Endothelial cell of umbilical vein (primary cell): ENCODE data around the gene DUOXA1. TPM values are rescaled to one million over a fixed set of nuclear protein-coding genes. Genes with fewer than 3 reads are reported as not detected.

Experiments
- BruUV-seq: library from RNA; stranded (reverse); fragments of 400-500 nt; replicated peaks from 2 replicates; lab custom pipeline; 2021; lab: Mats Ljungman, UMichigan
- CTCF ChIA-PET: fragments of 300-600, 350-600 bp; sonication (Branson Sonifier 250); formaldehyde crosslinking; loops from one replicate; lab custom pipeline; 2021; ENCODE audit warnings: antibody characterized with exemption, inconsistent platforms; lab: Charles Lee
- POLR2A ChIA-PET: fragments of 300-600, 350-600 bp; sonication (Branson Sonifier 250); formaldehyde crosslinking; loops from one replicate; lab custom pipeline; 2021; ENCODE audit warnings: antibody characterized with exemption, inconsistent platforms; lab: Charles Lee
- DNase-seq: peaks from one replicate; pipeline ENCODE4 v3.0.0-alpha.2; 2011; ENCODE audit warnings: low read depth, low spot score
- FAIRE-seq: peaks from 2 replicates; lab custom pipeline; 2011; peaks lifted over from hg19 to GRCh38; lab: Jason Lieb, UNC
- H2AFZ ChIP-seq: 2 replicates; pipeline ENCODE4 v1.6.0; 2012; ENCODE audit warnings: low read depth, low read length, control low read depth, inconsistent platforms
- H3K27ac ChIP-seq: 2 replicates; pipeline ENCODE4 v1.5.1; 2011; ENCODE audit warnings: low read depth, mild to moderate bottlenecking, control low read depth, low read length, moderate library complexity; ENCODE audit not compliant: insufficient read depth
- H3K27me3 ChIP-seq, 2 experiments: 2 replicates each; pipeline versions ENCODE4 v1.6.0 to v1.6.1; 2011; ENCODE audit warnings: low read length in 2 of 2, mixed read lengths in 1 of 2; ENCODE audit not compliant: control insufficient read depth in 2 of 2, insufficient read depth in 2 of 2
- H3K36me3 ChIP-seq, 2 experiments: 2 replicates in 1 of 2; 3 replicates in 1 of 2; pipeline ENCODE4 v1.5.1; 2011; ENCODE audit warnings: low read length in 2 of 2, mild to moderate bottlenecking in 1 of 2, moderate library complexity in 1 of 2; ENCODE audit not compliant: control insufficient read depth in 2 of 2, insufficient read depth in 2 of 2; ENCODE audit errors: extremely low read depth in 1 of 2
- H3K4me1 ChIP-seq: 3 replicates; pipeline ENCODE4 v1.5.1; 2011; ENCODE audit warnings: mild to moderate bottlenecking, low read length; ENCODE audit not compliant: control insufficient read depth, insufficient read depth; ENCODE audit errors: extremely low read depth
- H3K4me2 ChIP-seq: 2 replicates; pipeline ENCODE4 v1.6.1; 2011; ENCODE audit warnings: low read length, control low read depth, mixed read lengths; ENCODE audit not compliant: insufficient read depth
- H3K4me3 ChIP-seq, 3 experiments: fragments of 200-600 bp in 1 of 3; sonication (generic), shearing (Covaris generic) in 1 of 3; replicated peaks in 1 of 3; 2 replicates each; pipeline ENCODE4 v1.5.1; 2011 to 2016; ENCODE audit warnings: control low read depth in 3 of 3, low read length in 3 of 3, mild to moderate bottlenecking in 2 of 3, inconsistent platforms in 1 of 3, low read depth in 1 of 3, moderate library complexity in 1 of 3; ENCODE audit not compliant: insufficient read depth in 1 of 3
- H3K79me2 ChIP-seq: 2 replicates; pipeline ENCODE4 v1.6.0; 2012; ENCODE audit warnings: low read length, inconsistent platforms; ENCODE audit not compliant: control insufficient read depth, insufficient read depth
- H3K9ac ChIP-seq: replicated peaks from 2 replicates; pipeline ENCODE3; 2011; ENCODE audit warnings: low read length, control low read depth; ENCODE audit not compliant: insufficient read depth; ENCODE audit errors: extremely low read depth
- H3K9me1 ChIP-seq: replicated peaks from 3 replicates; pipeline ENCODE4 v1.6.0; 2011; ENCODE audit warnings: mild to moderate bottlenecking, low read length; ENCODE audit not compliant: control insufficient read depth, insufficient read depth; ENCODE audit errors: extremely low read depth
- H3K9me3 ChIP-seq: replicated peaks from 2 replicates; pipeline ENCODE4 v1.5.1; 2012; ENCODE audit warnings: low read length, inconsistent platforms; ENCODE audit not compliant: control insufficient read depth, insufficient read depth
- H4K20me1 ChIP-seq: replicated peaks from 2 replicates; pipeline ENCODE3; 2011; ENCODE audit warnings: mild to moderate bottlenecking, low read length; ENCODE audit not compliant: control insufficient read depth, insufficient read depth; ENCODE audit errors: extremely low read depth
- CTCF ChIP-seq, 2 donors: IDR thresholded peaks; 1 replicate in 1 of 2; 2 replicates in 1 of 2; pipeline ENCODE4 v1.5.1; 2011; ENCODE audit warnings: low read length in 2 of 2, mild to moderate bottlenecking in 2 of 2, moderate library complexity in 2 of 2, control low read depth in 1 of 2, inconsistent platforms in 1 of 2, low read depth in 1 of 2; ENCODE audit not compliant: insufficient read depth in 1 of 2; ENCODE audit errors: extremely low read depth in 1 of 2
- EZH2 ChIP-seq: IDR thresholded peaks from 2 replicates; pipeline ENCODE4 v1.6.1; 2012; ENCODE audit warnings: borderline replicate concordance, low read depth, mild to moderate bottlenecking, moderate library complexity, low read length, inconsistent platforms; ENCODE audit not compliant: severe bottlenecking
- dilution Hi-C: fragments of 300-500 bp; cut with MboI; formaldehyde crosslinking; loops from one replicate; pipeline ENCODE4 v1.15.0; 2019; ENCODE audit warnings: low sequenced_read_pairs; ENCODE audit not compliant: extremely low pct_ligation_motif_present
- intact Hi-C: fragments of 100-400 bp; cut with micrococcal nuclease; formaldehyde crosslinking; loops from one replicate; pipeline ENCODE4 v1.10.0; 2022
- polyA plus RNA-seq, 4 experiments: library from polyadenylated mRNA; depleted of rRNA in 3 of 4; stranded (reverse) in 3 of 4; unstranded in 1 of 4; fragments of >200 nt; gene quantifications; 2 replicates each; pipeline versions ENCODE4 v1.2.1 to v1.2.3, GENCODE V29; 2011 to 2012; ENCODE audit warnings: missing spikeins in 1 of 4
- total RNA-seq: library from RNA; stranded (reverse); gene quantifications from 2 replicates; pipeline ENCODE4 v1.2.3, GENCODE V29; 2021

The DUOXA1 gene
- total and polyA plus RNA-seq, 2 donors (not counting 3 experiments of a cell fraction or from before 2014, with no cell fraction given) = 0.07 TPM; not detected in 1

- H3K4me3 ChIP-seq = no peak overlapping the region
- BruUV-seq = no TSS peak
- CTCF ChIA-PET = interaction anchor here (0.8 to 3.5 kb wide), 5 partner anchors 9 to 23 kb away, joined by 3 to 22 read pairs (median 5); no protein-coding TSS in a partner anchor
Observed at GRCh38 chr15:45132844-45133560, 3.3 kb upstream of the DUOXA1 start.

More at GRCh38 chr15:45132844-45133560, 3.3 kb upstream of the DUOXA1 start:
- no peak overlapping the region for H2AFZ ChIP-seq
- no peaks in the 10 kb centered on the region for H3K4me1 ChIP-seq
- no peak overlapping the region for H3K4me2 ChIP-seq
- POLR2A ChIA-PET = no interaction called here
- no peaks in the 10 kb centered on the region for H3K9me3 ChIP-seq
- FAIRE-seq (no peak), DNase-seq (no peak)
- no peaks in the 10 kb centered on the region for H3K36me3 ChIP-seq
- H3K79me2 ChIP-seq = no peaks in the 10 kb centered on the region
- no peaks in the 10 kb centered on the region for H3K9me1 ChIP-seq
- TF ChIP-seq CTCF (IDR thresholded peaks at IDR 0.05; ENCODE audit: extremely low read depth in 1 of 2, insufficient read depth in 1 of 2, low read depth in 1 of 2, low read length in 2 of 2) (no peak), EZH2 (peak; percentile 6)
- no peak overlapping the region for H3K27ac ChIP-seq
- H4K20me1 ChIP-seq = no peaks in the 10 kb centered on the region
- H3K9ac ChIP-seq = no peak overlapping the region
- dilution Hi-C loops = no loop called here
- H3K27me3 ChIP-seq = peaks cover 74 to 77% of the 10 kb centered on the region in 2 experiments
- intact Hi-C loops = no loop called here
